DMS153 (cell line): Measurements from ENCODE around the gene GBX1.

Source experiments
- DNase-seq: peaks from one replicate; lab custom pipeline; 2025; lab: John Stamatoyannopoulos, UW

The GBX1 gene

DNA sequence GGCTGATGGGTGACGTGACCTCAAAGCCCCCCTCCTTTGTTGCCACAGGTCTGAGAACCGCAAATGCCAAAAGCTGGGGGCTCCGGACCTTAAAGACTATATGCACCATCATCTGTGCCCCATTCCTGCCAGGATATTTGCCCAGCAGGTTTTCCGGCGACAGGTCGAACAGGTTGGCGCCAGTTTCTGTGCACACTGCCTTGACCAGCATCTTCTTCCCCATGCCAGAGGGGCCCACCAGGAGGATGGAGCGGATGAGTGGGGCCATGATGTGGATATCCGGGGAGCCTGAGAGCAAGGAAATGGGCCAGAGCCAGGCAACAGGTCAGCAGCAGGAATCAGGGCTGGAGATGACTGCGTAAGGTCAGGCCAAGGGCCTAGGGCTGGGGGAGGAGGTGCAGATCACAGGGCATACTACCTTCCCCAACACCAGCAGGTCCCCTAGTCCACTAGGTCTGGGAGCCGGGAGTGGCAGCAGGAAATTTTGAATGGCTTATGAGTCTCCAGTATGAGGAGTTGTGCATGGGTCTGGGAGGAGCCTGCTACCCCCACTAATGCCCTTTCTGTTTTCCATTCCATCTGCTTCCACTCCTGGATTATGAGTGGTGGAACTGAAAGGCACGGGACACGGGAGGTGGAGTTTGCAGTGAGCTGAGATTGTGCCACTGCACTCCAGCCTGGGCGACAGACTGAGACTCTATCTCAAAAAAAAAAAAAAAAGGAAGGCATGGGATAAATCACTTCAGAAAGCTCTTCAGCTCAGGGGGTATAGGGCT is 25.9 kb upstream of the GBX1 start:
- no peak for DNase-seq

- DNase-seq = no peak
These were observed 24.6 kb upstream of the GBX1 start for GRCh38 chr7:151192002-151192539.

GRCh38 chr7:151191544-151191943 is 24.1 kb upstream of the GBX1 start:
- DNase-seq = no peak

GRCh38 chr7:151189038-151189437 is 21.5 kb upstream of the GBX1 start:
- DNase-seq = no peak

DNA sequence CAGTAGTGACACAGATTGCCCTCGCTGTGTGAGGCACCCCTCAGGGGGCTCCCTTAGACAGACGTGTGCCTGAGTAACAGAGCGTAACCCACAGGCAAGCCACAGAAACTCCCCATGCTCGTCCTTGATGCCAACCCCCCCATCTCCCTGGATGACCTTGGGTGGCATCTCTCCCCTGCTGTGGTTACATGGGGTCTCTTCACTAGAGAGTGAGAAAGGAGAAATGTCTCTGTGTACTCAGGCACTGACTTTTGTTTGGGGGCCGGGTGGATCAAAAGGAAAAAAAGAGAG is 20.7 kb upstream of the GBX1 start:
- no peak for DNase-seq

GRCh38 chr7:151187409-151188251 is 20.1 kb upstream of the GBX1 start:
- DNase-seq = no peak

- DNase-seq = no peak
These were observed 19.3 kb upstream of the GBX1 start, which contains the start of gene ASB10 for GRCh38 chr7:151186640-151187408. Gene ASB10, minus strand, starts transcription at chr7:151187250. Its CDS starts 120 bp downstream, at chr7:151187130.

- DNase-seq = no peak
These were observed 18.5 kb upstream of the GBX1 start for GRCh38 chr7:151185762-151186639.

GRCh38 chr7:151181011-151181431 is 13.5 kb upstream of the GBX1 start:
- DNase-seq = no peak

GRCh38 chr7:151179946-151180345 is 12.5 kb upstream of the GBX1 start:
- DNase-seq = no peak

- no peak for DNase-seq
These were observed 11.9 kb upstream of the GBX1 start for GRCh38 chr7:151179287-151179860.

DNA sequence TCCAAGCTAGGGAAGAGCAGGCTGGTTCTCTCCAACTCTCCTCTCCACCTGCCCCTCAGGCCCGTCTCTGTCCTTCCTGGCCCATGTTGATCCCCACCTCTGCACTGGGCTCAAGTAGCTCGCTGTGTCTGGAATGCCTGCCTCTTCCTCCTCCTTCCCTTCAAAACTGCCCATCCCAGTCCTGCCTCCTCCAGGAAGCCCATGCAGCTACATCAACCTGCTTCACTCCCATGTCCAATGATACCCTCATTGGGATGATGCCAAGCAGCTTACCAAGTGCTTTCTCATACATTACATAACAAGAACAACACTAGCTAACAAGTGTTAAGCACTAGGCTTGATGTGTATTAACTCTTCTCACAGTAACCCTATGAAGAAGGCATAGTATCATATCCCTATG is 11.3 kb upstream of the GBX1 start:
- DNase-seq = no peak

- DNase-seq = no peak
These were observed 10.7 kb upstream of the GBX1 start for GRCh38 chr7:151178236-151178635.

DNA sequence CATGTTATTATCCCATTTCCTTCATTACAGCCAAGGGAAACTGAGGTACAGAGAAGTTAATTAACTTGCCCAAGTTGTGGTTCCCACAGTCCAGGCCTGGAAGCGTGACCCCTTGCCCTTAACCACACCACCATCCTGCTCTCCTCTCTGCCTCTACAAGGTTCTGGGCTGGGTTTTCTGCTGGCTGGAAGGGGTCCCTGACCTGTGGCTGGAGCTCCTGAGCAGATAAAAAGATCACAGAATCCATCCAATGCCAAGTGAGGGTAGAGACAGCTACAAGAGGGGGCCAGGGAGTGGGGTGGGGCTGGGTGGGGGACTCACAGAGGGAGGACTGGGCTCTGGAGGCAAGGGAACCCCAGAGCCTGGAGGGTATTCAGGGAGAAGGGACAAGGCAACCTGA is 9.8 kb upstream of the GBX1 start:
- DNase-seq = no peak

DNA sequence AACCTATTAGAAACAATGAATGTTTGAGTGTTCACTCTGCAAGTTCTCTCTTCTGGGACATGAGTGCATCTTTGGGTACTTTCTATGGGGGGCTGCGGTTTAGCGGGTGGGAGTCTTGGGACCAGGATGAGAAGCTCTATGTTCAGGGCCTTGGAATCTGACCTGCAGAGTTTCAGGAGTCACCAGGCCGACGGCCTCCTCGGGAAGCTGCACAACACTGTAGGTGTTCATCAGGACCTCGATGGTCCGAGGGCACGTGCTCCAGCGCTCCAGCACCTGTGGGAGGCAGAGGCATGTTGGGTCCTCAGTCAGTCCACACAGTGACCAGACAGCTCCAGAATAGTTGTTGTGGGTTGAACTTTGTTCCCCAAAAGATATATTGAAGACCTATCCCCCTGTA is 8.9 kb upstream of the GBX1 start:
- DNase-seq = no peak

DNA sequence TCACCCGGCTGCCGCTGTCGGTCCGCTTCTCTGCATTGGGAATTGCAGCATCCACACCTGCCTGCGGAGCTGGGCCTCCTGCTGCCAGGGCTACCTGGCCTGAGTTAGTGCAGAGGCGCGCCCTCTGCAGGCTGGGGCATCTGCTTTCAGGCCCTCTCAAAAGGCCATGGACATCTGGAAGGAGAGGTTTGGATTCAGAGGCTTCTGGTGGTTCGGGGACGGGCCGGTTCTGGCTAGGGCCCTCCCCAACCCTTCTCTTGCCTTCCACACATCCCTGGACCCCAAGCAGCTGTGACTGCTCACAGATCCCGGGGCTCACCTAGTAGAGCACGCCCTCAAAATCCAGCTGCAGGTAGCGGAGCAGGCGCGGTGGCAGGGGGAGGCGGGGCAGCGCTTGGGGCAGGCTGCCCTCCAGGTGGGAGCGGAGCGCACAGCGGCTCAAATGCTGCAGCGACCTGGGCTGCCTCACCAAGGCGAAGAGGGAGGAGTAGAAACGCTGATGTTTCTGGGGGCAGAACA is 8.4 kb upstream of the GBX1 start:
- DNase-seq = no peak

GRCh38 chr7:151175047-151175792 is 7.7 kb upstream of the GBX1 start:
- DNase-seq = no peak

GRCh38 chr7:151174246-151175046 is 7.0 kb upstream of the GBX1 start:
- no peak for DNase-seq
